Skin of body (tissue), 2 donors: ENCODE measurements around the gene MAP2. TPM values are rescaled to one million over a fixed set of nuclear protein-coding genes. Genes with fewer than 3 reads are reported as not detected.
"Not testable (repeated sequence)": the region's sequence is repeated elsewhere in the genome, so short reads cannot be mapped to it uniquely, and the experiment has no call there.

Source experiments
- DNase-seq: peaks from one replicate; lab custom pipeline; 2025; lab: John Stamatoyannopoulos, UW
- total RNA-seq: library from RNA; depleted of rRNA; stranded (reverse); fragments of >200 nt; gene quantifications from one replicate; pipeline ENCODE4 v1.2.3, GENCODE V29; 2014

MAP2 gene
- total RNA-seq, 1 donor from 2014 or later, result 14.4 TPM

DNA sequence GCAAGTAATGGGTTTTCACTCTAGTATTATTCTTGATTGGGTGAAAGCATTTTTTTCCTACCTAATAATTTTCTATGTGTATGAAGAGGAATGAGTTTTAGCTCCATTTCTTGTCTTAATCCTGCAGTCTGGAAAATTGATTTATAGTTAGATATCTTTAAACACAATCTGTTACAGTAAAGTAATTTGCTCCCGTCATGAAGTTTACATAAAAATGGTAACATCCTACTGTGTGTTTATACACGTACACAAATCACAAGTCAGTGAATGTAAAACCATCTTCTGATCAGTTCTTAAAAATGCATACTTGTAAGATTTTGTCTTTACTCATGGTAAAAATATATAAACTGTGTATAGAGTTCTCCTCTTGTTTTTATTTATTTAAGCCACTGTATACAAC is 51.1 kb downstream of the MAP2 start:
- no peak for DNase-seq

DNA sequence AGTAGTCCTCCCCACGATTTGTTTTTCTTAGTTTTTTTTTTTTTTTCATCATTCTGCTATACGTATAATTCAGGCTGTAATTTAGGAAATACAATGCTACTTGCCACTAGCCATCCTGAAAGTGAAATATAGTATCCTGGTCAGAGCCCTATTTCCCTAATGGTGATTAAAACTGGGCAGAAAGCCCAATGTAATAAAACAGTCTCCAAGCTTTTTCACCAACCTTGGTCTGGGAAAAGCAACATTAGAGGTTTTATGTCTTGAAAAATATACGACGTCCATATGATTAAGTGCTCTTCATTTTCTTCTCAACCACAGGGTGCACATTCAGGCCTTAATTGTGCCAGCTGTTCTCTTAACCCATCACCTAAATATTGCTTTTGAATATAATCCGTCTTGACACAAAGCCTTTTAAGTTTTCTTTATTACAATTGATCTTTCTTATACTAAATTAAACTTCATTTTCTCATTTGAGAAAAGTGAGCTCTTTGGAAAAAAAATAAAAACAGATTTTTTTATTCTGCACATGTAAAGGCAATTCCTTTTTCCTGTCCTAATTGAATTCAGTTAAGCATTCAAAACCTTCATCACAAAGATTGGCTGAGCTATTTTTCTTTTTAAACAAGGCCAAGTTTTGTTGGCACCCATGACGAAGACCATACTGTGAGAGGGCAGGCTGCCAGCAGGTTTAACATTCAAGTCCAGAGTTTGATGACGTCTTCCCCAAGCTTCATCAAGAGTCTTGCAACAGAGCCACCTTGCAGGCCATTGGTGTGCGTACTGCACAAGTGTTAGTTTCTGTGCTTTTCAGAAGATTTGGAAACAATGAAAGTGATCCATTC is 52.7 kb downstream of the MAP2 start:
- DNase-seq, result peak; percentile 19

DNA sequence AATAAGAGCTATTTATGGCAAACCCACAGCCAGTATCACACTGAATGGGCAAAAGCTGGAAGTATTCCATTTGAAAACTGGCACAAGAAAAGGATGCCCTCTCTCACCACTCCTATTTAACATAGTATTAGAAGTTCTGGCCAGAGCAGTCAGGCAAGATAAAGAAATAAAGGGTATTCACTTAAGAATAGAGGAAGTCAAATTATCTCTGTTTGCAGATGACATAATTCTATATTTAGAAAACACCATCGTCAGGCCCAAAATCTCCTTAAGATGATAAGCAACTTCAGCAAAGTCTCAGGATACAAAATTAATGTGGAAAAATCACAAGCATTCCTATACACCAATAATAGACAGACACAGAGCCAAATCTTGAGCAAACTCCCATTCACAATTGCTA is 68.4 kb downstream of the MAP2 start:
- not testable (repeated sequence) for DNase-seq

DNA sequence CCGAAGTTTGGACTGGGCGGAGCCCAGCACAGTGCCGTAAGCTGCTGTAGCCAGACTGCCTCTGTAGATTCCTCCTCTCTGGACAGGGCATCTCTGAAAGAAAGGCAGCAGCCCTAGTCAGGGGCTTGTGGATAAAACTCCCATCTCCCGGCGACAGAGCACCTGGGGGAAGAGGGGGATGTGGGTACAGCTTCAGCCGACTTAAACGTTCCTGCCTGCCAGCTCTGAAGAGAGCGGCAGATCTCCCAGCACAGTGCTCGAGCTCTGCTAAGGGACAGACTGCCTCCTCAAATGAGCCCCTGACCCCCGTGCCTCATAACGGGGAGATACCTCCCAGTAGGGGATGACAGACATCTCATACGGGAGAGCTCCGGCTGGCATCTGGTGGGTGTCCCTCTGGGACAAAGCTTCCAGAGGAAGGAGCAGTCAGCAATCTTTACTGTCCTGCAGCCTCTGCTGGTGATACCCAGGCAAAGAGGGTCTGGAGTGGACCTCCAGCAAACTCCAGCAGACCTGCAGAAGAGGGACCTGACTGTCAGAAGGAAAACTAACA is 71.3 kb downstream of the MAP2 start:
- DNase-seq, result not testable (repeated sequence)

DNA sequence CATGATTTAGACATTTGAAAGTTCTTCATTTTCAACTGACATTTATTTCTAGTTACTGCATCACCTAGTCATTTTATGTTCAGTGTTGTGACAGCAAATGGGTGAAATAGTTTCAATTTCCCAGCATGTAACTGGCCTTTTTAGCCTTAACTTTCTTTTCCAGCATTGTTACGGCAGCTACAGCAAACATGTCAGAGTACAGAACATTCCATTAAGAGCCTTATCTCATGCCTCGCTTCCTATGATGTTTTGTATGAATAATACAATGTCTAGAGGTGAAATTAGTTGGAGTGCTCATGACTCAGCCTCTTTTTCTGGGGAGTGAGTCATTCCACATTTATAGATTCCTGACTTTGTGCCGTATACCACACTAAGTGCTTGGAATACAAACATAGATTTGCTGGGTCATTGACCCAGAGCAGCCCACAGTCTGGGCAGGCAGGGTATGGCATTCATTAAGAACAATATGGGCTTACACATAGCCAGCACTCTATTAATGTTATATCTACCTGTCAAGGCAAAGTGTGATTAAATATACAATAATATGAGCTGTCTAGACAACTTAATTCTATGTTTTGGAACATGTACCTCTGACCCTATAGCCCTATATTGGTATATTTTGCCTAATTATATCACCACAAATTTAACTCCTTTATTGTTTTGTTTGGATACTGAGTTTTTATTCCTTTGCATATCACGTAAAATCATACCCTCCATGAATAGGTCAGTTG is 72.2 kb downstream of the MAP2 start:
- peak; percentile 23 for DNase-seq

- DNase-seq, result no peak
Observed at GRCh38 chr2:209496586-209496982, 72.7 kb downstream of the MAP2 start.

GRCh38 chr2:209498614-209499013 is 74.8 kb downstream of the MAP2 start:
- no peak for DNase-seq

DNA sequence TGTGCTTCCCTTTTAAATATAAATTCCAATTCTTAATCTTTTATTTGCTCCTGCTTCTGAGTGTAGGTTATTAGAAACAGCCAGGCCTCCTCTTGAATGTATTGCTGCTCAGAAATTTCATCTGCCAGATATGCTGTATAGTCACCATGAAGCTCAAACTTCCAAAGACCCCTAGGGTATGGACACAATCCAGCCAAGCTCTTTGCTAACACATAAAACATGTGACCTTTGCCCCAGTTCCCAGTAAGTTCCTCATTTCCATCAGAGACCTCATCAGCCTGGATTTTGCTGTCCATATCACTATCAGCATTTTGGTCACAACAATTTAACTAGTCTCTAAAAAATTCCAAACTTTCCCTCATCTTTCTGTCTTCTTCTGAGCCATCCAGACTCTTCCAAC is 75.2 kb downstream of the MAP2 start:
- no peak for DNase-seq

DNA sequence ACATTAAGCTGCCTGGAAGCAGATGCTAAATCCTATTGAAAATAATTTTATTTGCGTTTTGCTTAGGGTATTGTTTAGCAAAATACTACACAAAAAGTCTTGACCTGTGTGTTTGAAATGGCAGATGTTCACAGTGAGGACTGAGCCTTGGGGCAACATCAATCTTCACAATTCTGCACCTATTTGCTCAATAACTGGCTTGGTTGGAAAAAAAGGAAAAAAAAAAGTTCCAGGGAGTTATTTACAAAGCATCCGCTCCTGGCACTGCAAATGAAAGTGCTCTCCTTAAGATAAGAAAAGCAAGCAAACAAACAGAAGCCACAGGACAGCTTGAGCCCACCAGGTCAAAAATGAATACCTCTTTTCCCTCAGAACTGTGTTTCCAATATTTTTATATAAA is 77.7 kb downstream of the MAP2 start:
- DNase-seq, result no peak

DNA sequence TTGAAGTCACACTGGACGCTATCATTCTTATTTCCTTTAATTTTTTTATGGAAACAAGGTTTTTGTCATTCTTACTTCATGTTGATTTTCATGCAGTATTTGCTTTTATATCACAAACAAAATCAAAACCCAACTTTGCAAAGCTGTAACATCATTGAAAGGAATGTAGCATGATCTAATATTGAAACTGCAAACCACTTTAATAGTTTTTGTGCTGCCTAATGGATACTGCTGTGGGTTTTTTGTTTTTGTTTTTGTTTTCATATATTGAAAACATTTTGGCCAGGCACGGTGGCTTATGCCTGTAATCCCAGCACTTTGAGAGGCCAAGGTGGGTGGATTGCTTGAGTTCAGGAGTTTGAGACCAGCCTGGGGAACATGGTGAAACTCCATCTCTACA is 81.6 kb downstream of the MAP2 start:
- DNase-seq, result no peak

- no peak for DNase-seq
Observed at GRCh38 chr2:209508255-209508654, 84.4 kb downstream of the MAP2 start.

- no peak for DNase-seq
Observed at GRCh38 chr2:209511637-209512036, 87.8 kb downstream of the MAP2 start.

DNA sequence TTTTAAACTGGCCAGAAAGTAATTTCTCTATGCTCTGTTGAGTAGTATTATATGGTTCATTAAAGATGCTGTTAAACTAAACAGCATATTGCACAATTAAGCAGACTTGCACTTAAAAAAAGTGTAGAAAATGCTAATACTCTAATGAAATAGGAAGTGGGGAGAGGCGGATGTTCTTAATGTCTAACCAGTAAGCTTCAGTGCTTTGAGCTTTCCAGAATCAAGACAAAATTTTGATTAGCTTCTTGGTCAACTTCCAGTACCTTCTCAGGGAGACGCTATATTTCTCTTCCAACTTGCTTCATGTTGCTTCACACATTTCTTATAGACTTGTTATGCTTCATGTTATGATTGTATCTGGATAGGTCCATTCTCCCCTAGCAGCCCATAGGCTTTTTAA is 89.1 kb downstream of the MAP2 start:
- no peak for DNase-seq

GRCh38 chr2:209517436-209517835 is 93.6 kb downstream of the MAP2 start:
- DNase-seq, result no peak

- DNase-seq, result no peak
Observed at GRCh38 chr2:209519271-209519670, 95.4 kb downstream of the MAP2 start.

GRCh38 chr2:209519906-209520305 is 96.1 kb downstream of the MAP2 start:
- DNase-seq, result no peak

- no peak for DNase-seq
Observed at GRCh38 chr2:209523041-209523740, 99.3 kb downstream of the MAP2 start.

DNA sequence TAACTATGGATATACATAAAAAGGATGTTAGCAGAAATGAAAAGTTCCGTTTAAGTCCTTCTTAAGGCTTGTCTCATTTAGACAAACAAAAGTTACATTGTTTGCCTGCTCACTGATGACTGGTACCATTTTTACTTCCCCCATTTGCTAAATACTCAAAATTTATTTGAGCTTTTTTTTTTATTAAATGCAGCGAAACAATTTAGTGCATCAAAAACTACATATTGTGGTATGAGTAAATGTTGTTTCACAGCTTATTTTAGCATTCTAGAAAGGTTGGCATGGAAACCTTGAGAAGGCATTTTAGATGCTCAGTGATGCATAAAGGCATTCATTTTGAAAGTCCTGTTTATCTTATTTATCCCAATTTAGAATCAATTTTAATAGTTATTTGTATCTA is 100.0 kb downstream of the MAP2 start:
- DNase-seq, result no peak

DNA sequence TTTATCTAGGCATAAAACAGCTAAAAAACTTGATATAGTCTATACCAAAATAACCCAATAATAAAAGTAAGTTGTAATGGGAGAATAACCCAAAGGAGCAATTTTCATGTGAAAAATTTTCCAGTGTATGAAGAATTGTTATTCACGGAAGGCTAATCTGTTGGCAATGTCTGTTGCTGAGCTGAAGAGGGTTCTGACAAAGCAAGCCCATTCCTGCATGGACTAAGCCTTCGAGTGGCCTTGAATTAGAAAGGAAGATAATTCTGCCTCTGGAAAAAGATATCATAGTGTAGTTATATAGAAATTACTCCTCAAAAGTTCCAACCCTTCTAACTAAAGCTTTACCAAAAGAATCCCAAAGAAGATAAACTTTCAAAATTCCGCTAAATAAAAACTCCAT is 101.5 kb downstream of the MAP2 start:
- DNase-seq, result no peak

- DNase-seq, result peak; percentile 89
Observed at GRCh38 chr2:209525834-209526281, 102.0 kb downstream of the MAP2 start.

- DNase-seq, result peak; percentile 50
Observed at GRCh38 chr2:209526561-209526960, 102.7 kb downstream of the MAP2 start.

DNA sequence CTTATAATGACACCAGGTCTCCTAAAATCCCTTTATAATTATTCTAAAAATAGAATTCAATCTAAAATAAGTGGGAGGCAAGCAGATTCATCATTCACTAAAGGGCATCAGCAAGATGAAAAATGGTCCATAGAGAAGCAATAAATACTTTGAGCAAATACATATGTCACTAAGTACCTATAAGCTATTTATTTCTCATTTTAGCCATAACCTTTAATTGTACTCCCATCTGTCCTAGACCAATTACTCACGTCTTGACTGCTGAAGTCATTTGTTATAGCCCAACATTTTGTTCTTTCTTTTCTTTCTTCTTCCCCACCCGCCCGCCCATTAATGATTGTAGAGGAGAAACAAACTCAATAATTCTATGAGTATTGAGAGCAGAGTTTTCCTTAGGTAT is 105.7 kb downstream of the MAP2 start:
- DNase-seq, result no peak
